Choroid plexus epithelial cell (primary cell): ENCODE data around the gene CHST11.

ENCODE experiments used
- DNase-seq: peaks from one replicate; pipeline ENCODE4 v3.0.0-alpha.2; 2010; ENCODE audit warnings: low read depth
- H3K4me3 ChIP-seq: 2 replicates; pipeline ENCODE4 v1.5.1; 2011; ENCODE audit warnings: low read depth, mild to moderate bottlenecking, control low read depth, low read length, moderate library complexity
- TF ChIP-seq, protein P1 (sequence below): conservative IDR thresholded peaks from 2 replicates; pipeline ENCODE4 v1.5.1; 2011; ENCODE audit warnings: low read depth, mild to moderate bottlenecking, control low read depth, inconsistent platforms, low read length, moderate library complexity

CHST11 gene

DNA sequence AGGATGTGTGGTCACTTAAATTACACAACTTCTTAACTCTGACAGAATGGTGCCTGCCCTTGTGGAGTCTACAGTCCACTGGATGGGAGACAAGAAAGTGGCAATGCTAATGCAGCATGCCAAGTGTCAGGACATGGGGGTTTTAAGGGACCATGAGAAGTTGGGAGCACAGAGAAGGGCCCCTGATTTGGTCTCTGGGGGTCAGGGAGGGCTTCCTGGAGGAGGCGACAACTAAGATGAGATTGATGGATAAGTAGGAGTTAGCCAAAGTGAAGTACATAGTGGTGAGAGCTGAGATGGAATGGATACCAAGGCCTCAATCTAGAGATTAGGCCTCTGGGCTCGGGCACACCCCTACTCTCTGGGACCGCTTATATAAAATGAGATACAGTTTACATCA lies 236.7 kb downstream of the CHST11 start:
- TF ChIP-seq, protein P1, sequence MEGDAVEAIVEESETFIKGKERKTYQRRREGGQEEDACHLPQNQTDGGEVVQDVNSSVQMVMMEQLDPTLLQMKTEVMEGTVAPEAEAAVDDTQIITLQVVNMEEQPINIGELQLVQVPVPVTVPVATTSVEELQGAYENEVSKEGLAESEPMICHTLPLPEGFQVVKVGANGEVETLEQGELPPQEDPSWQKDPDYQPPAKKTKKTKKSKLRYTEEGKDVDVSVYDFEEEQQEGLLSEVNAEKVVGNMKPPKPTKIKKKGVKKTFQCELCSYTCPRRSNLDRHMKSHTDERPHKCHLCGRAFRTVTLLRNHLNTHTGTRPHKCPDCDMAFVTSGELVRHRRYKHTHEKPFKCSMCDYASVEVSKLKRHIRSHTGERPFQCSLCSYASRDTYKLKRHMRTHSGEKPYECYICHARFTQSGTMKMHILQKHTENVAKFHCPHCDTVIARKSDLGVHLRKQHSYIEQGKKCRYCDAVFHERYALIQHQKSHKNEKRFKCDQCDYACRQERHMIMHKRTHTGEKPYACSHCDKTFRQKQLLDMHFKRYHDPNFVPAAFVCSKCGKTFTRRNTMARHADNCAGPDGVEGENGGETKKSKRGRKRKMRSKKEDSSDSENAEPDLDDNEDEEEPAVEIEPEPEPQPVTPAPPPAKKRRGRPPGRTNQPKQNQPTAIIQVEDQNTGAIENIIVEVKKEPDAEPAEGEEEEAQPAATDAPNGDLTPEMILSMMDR: no peak
- DNase-seq: no peak
- no peak overlapping the region for H3K4me3 ChIP-seq

GRCh38 chr12:104694161-104694560 lies 237.4 kb downstream of the CHST11 start:
- no peak overlapping the region for H3K4me3 ChIP-seq
- TF ChIP-seq, protein P1: no peak
- peak; percentile 51 for DNase-seq

- TF ChIP-seq, protein P1: no peak
- H3K4me3 ChIP-seq: no peak overlapping the region
- no peak for DNase-seq
These were observed 238.0 kb downstream of the CHST11 start for GRCh38 chr12:104694711-104695110.

DNA sequence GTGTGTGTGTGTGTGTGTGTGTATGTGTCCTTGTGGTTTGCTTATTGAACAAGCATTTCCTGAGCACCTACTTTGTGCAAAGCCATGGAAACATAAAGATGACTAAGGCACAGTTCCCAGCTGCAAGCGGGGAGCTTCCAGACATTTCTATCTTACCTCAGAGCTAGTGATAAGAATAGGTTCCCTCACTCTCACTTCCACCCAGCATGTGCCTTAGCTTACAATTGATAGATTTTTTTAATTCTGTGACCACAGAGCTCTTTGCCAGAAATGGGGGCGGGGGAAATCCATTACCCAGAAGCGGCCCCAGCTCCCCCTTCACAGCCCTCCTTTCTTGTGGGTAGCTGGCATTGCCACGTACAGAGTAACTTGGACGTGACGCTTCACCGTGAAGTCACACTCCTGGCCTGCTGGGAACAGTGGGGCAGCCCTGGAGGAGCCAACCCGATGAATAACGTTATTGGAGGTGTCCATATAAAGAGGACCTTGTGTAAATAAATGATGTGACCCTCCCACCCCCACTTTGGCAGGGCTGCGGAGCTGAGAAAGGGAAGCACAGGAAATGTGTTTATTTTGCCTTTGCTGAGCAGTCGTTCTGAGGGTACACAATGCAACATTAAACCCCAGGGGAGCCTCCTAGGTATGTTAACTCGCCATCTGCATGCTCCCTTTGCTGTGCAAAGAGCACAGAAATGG lies 238.9 kb downstream of the CHST11 start:
- DNase-seq: peak; percentile 96
- peak overlapping the region; percentile 25 for H3K4me3 ChIP-seq
- TF ChIP-seq, protein P1: no peak

DNA sequence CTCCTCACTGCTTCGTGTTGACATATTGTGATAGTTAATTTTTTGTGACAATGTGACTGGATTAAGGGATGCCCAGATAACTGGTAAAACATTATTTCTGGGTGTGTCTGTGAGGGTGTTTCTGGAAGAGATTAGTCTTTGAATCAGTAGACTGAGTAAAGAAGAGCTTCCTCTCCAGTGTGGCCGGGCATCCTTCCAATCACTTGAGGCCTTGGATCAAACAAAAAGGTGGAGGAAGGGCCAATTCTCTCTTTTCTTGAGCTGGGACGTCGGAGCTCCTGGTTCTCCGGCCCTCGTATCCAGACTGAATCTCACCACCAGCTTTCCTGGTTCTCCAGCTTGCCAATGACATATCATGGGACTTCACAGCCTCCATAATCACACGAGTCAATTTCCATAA lies 240.4 kb downstream of the CHST11 start:
- DNase-seq: no peak
- no peak overlapping the region for H3K4me3 ChIP-seq
- TF ChIP-seq, protein P1: no peak

- H3K4me3 ChIP-seq: no peak overlapping the region
- TF ChIP-seq, protein P1: no peak
- DNase-seq: no peak
These were observed 242.1 kb downstream of the CHST11 start for GRCh38 chr12:104698871-104699270.
